ENCODE measurements around the gene PCDH9.

DNA sequence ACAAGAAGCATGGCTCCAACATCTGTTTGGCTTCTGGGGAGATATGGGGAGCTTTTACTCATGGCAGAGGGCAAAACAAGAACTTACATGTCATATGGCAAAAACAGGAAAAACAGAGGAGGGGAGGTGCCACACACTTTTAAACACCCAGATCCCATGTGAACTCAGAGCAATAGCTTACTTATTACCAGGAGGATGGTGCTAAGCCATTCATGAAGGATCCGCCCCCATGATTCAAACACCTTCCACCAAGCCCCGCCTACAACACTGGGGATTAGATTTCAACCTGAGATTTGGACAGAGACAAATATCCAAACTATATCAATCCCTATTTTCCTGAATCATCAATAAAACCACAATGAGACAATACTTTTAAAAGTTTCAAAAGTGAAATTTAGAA is 712.1 kb downstream of the PCDH9 start:
- TF ChIP-seq YY1 (IDR thresholded peaks at IDR 0.05; ENCODE audit: insufficient read depth, insufficient read length) = no peak
- no peak for TF ChIP-seq SUZ12 (IDR thresholded peaks at IDR 0.05; ENCODE audit: extremely low read depth, insufficient read depth, insufficient read length)

Data from NT2/D1 (cell line).